GM21825 (cell line): ENCODE measurements around the gene GPSM3.

Experiments
- ATAC-seq: cut with Tn5 transposase; IDR thresholded peaks from one replicate; pipeline ENCODE4 v1.9.1; 2021; ENCODE audit warnings: mild to moderate bottlenecking, moderate library complexity; ENCODE audit not compliant: unreplicated experiment

The GPSM3 gene

GRCh38 chr6:32175711-32176475, 16.6 kb downstream of the GPSM3 start, which contains the start of gene AGPAT1:
AGPAT1 (minus strand) TSS chr6:32176084; CDS start chr6:32171496, 4,588 bp downstream.
- peak; percentile 39 for ATAC-seq

- no peak for ATAC-seq
These were observed 17.1 kb downstream of the GPSM3 start for GRCh38 chr6:32175322-32175710.

GRCh38 chr6:32174416-32174815, 18.0 kb downstream of the GPSM3 start:
- ATAC-seq, result no peak

- no peak for ATAC-seq
These were observed 19.3 kb downstream of the GPSM3 start for GRCh38 chr6:32173051-32173727.

GRCh38 chr6:32171234-32171633, 21.2 kb downstream of the GPSM3 start:
- ATAC-seq, result no peak

- ATAC-seq, result no peak
These were observed 22.1 kb downstream of the GPSM3 start for GRCh38 chr6:32170294-32170693.

- no peak for ATAC-seq
These were observed 23.4 kb downstream of the GPSM3 start for GRCh38 chr6:32168807-32169591.

- ATAC-seq, result no peak
These were observed 24.1 kb downstream of the GPSM3 start for GRCh38 chr6:32168350-32168749.

- ATAC-seq, result no peak
These were observed 24.6 kb downstream of the GPSM3 start for GRCh38 chr6:32167761-32168262.

- no peak for ATAC-seq
These were observed 25.2 kb downstream of the GPSM3 start for GRCh38 chr6:32167154-32167760.

- ATAC-seq, result no peak
These were observed 25.9 kb downstream of the GPSM3 start for GRCh38 chr6:32166411-32167061.

GRCh38 chr6:32164295-32164694, 28.1 kb downstream of the GPSM3 start, which contains the start of gene EGFL8:
EGFL8 (plus strand) TSS chr6:32164595; CDS start chr6:32166166, 1,571 bp downstream.
- no peak for ATAC-seq

GRCh38 chr6:32163559-32164258, 28.7 kb downstream of the GPSM3 start:
- no peak for ATAC-seq

GRCh38 chr6:32158052-32158451, 34.4 kb downstream of the GPSM3 start:
- ATAC-seq, result no peak

- no peak for ATAC-seq
These were observed 35.6 kb downstream of the GPSM3 start for GRCh38 chr6:32156891-32157290.

- ATAC-seq, result no peak
These were observed 37.8 kb downstream of the GPSM3 start for GRCh38 chr6:32154514-32155161.

GRCh38 chr6:32153564-32154513, 38.6 kb downstream of the GPSM3 start, which contains the start of gene PPT2:
PPT2 (plus strand) TSS chr6:32154141; CDS start chr6:32154595, 454 bp downstream.
- ATAC-seq, result peak; percentile 45
